PC-9 (cell line): ENCODE results near the gene KHK.

ENCODE experiments used
- CTCF ChIP-seq: fragments of 200-600 bp; sonication (generic); conservative IDR thresholded peaks from 2 replicates; pipeline ENCODE4 v1.6.1; 2017; ENCODE audit warnings: mixed run types, antibody characterized with exemption, mild to moderate bottlenecking, moderate library complexity
- EZH2 ChIP-seq: fragments of 200-600 bp; sonication (generic); IDR thresholded peaks from 2 replicates; pipeline ENCODE4 v1.8.0; 2017; ENCODE audit warnings: antibody characterized with exemption, low read depth

GRCh38 chr2:27133195-27133875, 46.8 kb downstream of the KHK start:
- TF ChIP-seq CTCF (no peak; the same call in 1 of the 2 replicates), EZH2 (no peak)
